SK-N-SH treated with all-trans-retinoic acid at 6 μM for 48 hours (cell line): ENCODE measurements around the gene DNAH11.

ENCODE experiments used
- RARB ChIP-seq: fragments of 250-450 bp; sonication (Bioruptor Pico); IDR thresholded peaks from 2 replicates; pipeline ENCODE4 v1.8.0; 2021; ENCODE audit warnings: mild to moderate bottlenecking, moderate library complexity
- ZNF70 ChIP-seq: fragments of 450-650 bp; formaldehyde crosslinking; IDR thresholded peaks from 2 replicates; pipeline ENCODE4 v1.5.0; 2020; ENCODE audit warnings: mild to moderate bottlenecking, moderate library complexity
- TF ChIP-seq, protein P1 (sequence below): fragments of 250-450 bp; sonication (Bioruptor Pico); IDR thresholded peaks from 2 replicates; pipeline ENCODE4 v1.5.1; 2021; ENCODE audit warnings: mild to moderate bottlenecking, moderate library complexity
- TF ChIP-seq, protein P2 (sequence below): fragments of 250-450 bp; sonication (Bioruptor Pico); IDR thresholded peaks from 2 replicates; pipeline ENCODE4 v1.5.0; 2020; ENCODE audit warnings: mild to moderate bottlenecking, moderate library complexity

DNA sequence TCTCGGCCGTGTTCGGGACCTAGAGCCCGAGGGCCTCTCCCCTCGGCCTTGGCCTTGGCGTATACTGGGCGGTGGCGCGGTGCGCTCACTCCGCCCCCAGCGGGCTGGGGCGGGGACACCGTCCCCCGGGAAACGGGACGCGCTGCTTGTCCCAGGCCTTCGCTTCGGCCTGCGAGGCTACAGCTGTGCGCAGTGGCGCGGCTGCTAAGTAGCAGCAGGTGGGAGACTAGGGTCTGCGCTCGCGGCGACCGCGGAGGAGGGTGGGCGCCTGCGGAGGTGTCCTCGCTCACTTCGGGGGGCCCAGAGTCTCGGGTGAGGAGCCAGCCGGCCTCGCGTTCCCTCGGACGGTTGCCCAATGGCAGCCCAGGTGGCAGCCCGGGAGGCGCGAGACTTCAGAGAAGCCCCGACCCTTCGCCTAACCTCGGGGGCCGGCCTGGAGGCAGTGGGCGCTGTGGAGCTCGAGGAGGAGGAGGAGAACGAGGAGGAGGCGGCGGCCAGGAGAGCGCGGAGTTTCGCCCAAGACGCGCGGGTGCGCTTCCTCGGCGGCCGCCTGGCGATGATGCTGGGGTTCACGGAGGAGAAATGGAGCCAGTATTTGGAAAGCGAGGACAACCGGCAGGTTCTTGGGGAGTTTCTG lies at the start of gene DNAH11:
- no peak for TF ChIP-seq RARB (CRISPR knock-in tag)
- TF ChIP-seq, protein P1, sequence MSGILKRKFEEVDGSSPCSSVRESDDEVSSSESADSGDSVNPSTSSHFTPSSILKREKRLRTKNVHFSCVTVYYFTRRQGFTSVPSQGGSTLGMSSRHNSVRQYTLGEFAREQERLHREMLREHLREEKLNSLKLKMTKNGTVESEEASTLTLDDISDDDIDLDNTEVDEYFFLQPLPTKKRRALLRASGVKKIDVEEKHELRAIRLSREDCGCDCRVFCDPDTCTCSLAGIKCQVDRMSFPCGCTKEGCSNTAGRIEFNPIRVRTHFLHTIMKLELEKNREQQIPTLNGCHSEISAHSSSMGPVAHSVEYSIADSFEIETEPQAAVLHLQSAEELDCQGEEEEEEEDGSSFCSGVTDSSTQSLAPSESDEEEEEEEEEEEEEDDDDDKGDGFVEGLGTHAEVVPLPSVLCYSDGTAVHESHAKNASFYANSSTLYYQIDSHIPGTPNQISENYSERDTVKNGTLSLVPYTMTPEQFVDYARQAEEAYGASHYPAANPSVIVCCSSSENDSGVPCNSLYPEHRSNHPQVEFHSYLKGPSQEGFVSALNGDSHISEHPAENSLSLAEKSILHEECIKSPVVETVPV: no peak
- TF ChIP-seq, protein P2, sequence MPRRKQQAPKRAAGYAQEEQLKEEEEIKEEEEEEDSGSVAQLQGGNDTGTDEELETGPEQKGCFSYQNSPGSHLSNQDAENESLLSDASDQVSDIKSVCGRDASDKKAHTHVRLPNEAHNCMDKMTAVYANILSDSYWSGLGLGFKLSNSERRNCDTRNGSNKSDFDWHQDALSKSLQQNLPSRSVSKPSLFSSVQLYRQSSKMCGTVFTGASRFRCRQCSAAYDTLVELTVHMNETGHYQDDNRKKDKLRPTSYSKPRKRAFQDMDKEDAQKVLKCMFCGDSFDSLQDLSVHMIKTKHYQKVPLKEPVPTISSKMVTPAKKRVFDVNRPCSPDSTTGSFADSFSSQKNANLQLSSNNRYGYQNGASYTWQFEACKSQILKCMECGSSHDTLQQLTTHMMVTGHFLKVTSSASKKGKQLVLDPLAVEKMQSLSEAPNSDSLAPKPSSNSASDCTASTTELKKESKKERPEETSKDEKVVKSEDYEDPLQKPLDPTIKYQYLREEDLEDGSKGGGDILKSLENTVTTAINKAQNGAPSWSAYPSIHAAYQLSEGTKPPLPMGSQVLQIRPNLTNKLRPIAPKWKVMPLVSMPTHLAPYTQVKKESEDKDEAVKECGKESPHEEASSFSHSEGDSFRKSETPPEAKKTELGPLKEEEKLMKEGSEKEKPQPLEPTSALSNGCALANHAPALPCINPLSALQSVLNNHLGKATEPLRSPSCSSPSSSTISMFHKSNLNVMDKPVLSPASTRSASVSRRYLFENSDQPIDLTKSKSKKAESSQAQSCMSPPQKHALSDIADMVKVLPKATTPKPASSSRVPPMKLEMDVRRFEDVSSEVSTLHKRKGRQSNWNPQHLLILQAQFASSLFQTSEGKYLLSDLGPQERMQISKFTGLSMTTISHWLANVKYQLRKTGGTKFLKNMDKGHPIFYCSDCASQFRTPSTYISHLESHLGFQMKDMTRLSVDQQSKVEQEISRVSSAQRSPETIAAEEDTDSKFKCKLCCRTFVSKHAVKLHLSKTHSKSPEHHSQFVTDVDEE (CRISPR knock-in tag): no peak
- no peak for TF ChIP-seq ZNF70 (CRISPR knock-in tag)
